ENCODE measurements around the gene DGCR2. TPM values are rescaled to one million over a fixed set of nuclear protein-coding genes. Genes with fewer than 3 reads are reported as not detected.
A peak's percentile ranks its signal among the peaks of the same experiment; 100 is the strongest.

DGCR2 gene
- polyA plus RNA-seq, 1 donor (not counting 4 experiments of a cell fraction or from before 2014, with no cell fraction given): 23.2 TPM

GRCh38 chr22:19037282-19038163, 84.7 kb downstream of the DGCR2 start:
- Histone ChIP-seq H3K9ac (ENCODE audit: control insufficient read depth, extremely low read depth, insufficient read depth, low read length) (no peak overlapping the region), H3K9me3 (ENCODE audit: control insufficient read depth, low read depth, low read length) (no peaks in the 10 kb centered on the region), H4K20me1 (ENCODE audit: control insufficient read depth, extremely low read depth, insufficient read depth, low read length) (peaks cover 8% of the 10 kb centered on the region), H3K4me2 (ENCODE audit: control insufficient read depth, extremely low read depth, insufficient read depth, low read depth, low read length) (no peak overlapping the region), H3K79me2 (ENCODE audit: control insufficient read depth, insufficient read depth, low read length) (no peaks in the 10 kb centered on the region), H2AFZ (ENCODE audit: control insufficient read depth, low read length) (no peak overlapping the region), H3K4me1 (ENCODE audit: control insufficient read depth, extremely low read depth, insufficient read depth, low read length) (no peaks in the 10 kb centered on the region), H3K9me1 (ENCODE audit: control insufficient read depth, extremely low read depth, insufficient read depth, low read length) (no peaks in the 10 kb centered on the region), H3K27ac (ENCODE audit: control insufficient read depth, insufficient read depth, low read length) (no peak overlapping the region), H3K27me3 (ENCODE audit: control insufficient read depth, extremely low read depth, insufficient read depth, low read length) (no peaks in the 10 kb centered on the region), H3K4me3 (ENCODE audit: control insufficient read depth in 2 of 3, extremely low read depth in 1 of 3, insufficient read depth in 2 of 3, low read depth in 1 of 3, low read length in 3 of 3) (no peak overlapping the region), H3K36me3 (ENCODE audit: control insufficient read depth in 2 of 2, extremely low read depth in 1 of 2, insufficient read depth in 2 of 2, low read length in 2 of 2) (peaks cover 0 to 18% of the 10 kb centered on the region in 2 experiments)
- dilution Hi-C loops (cut with MboI; ENCODE audit: extremely low pct_ligation_motif_present, low sequenced_read_pairs): no loop called here
- TF ChIP-seq EZH2 (IDR thresholded peaks at IDR 0.05; ENCODE audit: low read length) (no peak), CTCF (optimal IDR thresholded peaks at IDR 0.05 in 1 of 3, IDR thresholded peaks at IDR 0.05 in 1 of 3, conservative IDR thresholded peaks at IDR 0.05 in 1 of 3; ENCODE audit: extremely low read depth in 1 of 3, insufficient read depth in 2 of 3, low read length in 3 of 3) (peak in 1 of 3 experiments; percentile 17)
- DNase-seq (ENCODE audit: low read depth, low spot score) (no peak), FAIRE-seq (no peak)

GRCh38 chr22:19036523-19037273, 85.5 kb downstream of the DGCR2 start:
- FAIRE-seq: no peak
- dilution Hi-C loops (cut with MboI; ENCODE audit: extremely low pct_ligation_motif_present, low sequenced_read_pairs): no loop called here

More at GRCh38 chr22:19036523-19037273, 85.5 kb downstream of the DGCR2 start:
- H3K4me2 ChIP-seq (ENCODE audit: control insufficient read depth, extremely low read depth, insufficient read depth, low read depth, low read length): no peak overlapping the region
- H4K20me1 ChIP-seq (ENCODE audit: control insufficient read depth, extremely low read depth, insufficient read depth, low read length): peaks cover 8% of the 10 kb centered on the region
- H3K4me3 ChIP-seq (ENCODE audit: control insufficient read depth in 2 of 3, extremely low read depth in 1 of 3, insufficient read depth in 2 of 3, low read depth in 1 of 3, low read length in 3 of 3): no peak overlapping the region
- no peak for DNase-seq (ENCODE audit: low read depth, low spot score)
- no peaks in the 10 kb centered on the region for H3K79me2 ChIP-seq (ENCODE audit: control insufficient read depth, insufficient read depth, low read length)
- H3K27me3 ChIP-seq (ENCODE audit: control insufficient read depth, extremely low read depth, insufficient read depth, low read length): no peaks in the 10 kb centered on the region
- no peaks in the 10 kb centered on the region for H3K9me1 ChIP-seq (ENCODE audit: control insufficient read depth, extremely low read depth, insufficient read depth, low read length)
- peaks cover 0 to 14% of the 10 kb centered on the region in 2 experiments for H3K36me3 ChIP-seq (ENCODE audit: control insufficient read depth in 2 of 2, extremely low read depth in 1 of 2, insufficient read depth in 2 of 2, low read length in 2 of 2)
- H3K27ac ChIP-seq (ENCODE audit: control insufficient read depth, insufficient read depth, low read length): no peak overlapping the region
- H3K9me3 ChIP-seq (ENCODE audit: control insufficient read depth, low read depth, low read length): no peaks in the 10 kb centered on the region
- TF ChIP-seq CTCF (optimal IDR thresholded peaks at IDR 0.05 in 1 of 3, IDR thresholded peaks at IDR 0.05 in 1 of 3, conservative IDR thresholded peaks at IDR 0.05 in 1 of 3; ENCODE audit: extremely low read depth in 1 of 3, insufficient read depth in 2 of 3, low read length in 3 of 3) (peak in 2 of 3 experiments; percentile 2 to 43), EZH2 (IDR thresholded peaks at IDR 0.05; ENCODE audit: low read length) (no peak)
- no peaks in the 10 kb centered on the region for H3K4me1 ChIP-seq (ENCODE audit: control insufficient read depth, extremely low read depth, insufficient read depth, low read length)
- H3K9ac ChIP-seq (ENCODE audit: control insufficient read depth, extremely low read depth, insufficient read depth, low read length): no peak overlapping the region
- H2AFZ ChIP-seq (ENCODE audit: control insufficient read depth, low read length): no peak overlapping the region
